Tibial artery (tissue), 4 donors: ENCODE measurements around the gene IL15RA.
A peak's percentile ranks its signal among the peaks of the same experiment; 100 is the strongest.

ENCODE experiments used
- DNase-seq, 2 donors: peaks; one replicate each; pipeline ENCODE4 v3.0.0-alpha.2; 2019
- H3K27ac ChIP-seq, 2 donors: fragments of 200-600 bp; sonication (generic) in 1 of 2; 1 replicate in 1 of 2; 2 replicates in 1 of 2; pipeline ENCODE4 v1.5.1; 2018 to 2019; ENCODE audit warnings: mild to moderate bottlenecking in 1 of 2
- H3K27me3 ChIP-seq, 2 donors: fragments of 200-600 bp; sonication (generic) in 1 of 2; one replicate each; pipeline versions ENCODE4 v1.5.1 to v1.6.0; 2016 to 2019
- H3K36me3 ChIP-seq, 3 donors: fragments of 200-600 bp; sonication (generic) in 2 of 3; one replicate each; pipeline ENCODE4 v1.5.1; 2016 to 2019; ENCODE audit warnings: mild to moderate bottlenecking in 2 of 3
- H3K4me1 ChIP-seq, 4 donors: fragments of 200-600 bp; sonication (generic) in 2 of 4; 1 replicate in 3 of 4; 2 replicates in 1 of 4; pipeline ENCODE4 v1.5.1; 2016 to 2019
- H3K4me3 ChIP-seq, 2 donors: fragments of 200-600 bp; sonication (generic) in 1 of 2; 1 replicate in 1 of 2; 2 replicates in 1 of 2; pipeline ENCODE4 v1.5.1; 2018 to 2019; ENCODE audit warnings: mild to moderate bottlenecking in 2 of 2
- H3K9me3 ChIP-seq, 3 donors: fragments of 200-600 bp; sonication (generic) in 1 of 3; one replicate each; pipeline ENCODE4 v1.5.1; 2016 to 2019
- CTCF ChIP-seq, 2 experiments: fragments of 200-600 bp in 1 of 2; fragments of 450-650 bp in 1 of 2; IDR thresholded peaks; one replicate each; pipeline ENCODE4 v1.5.1; 2017 to 2019; ENCODE audit warnings: antibody characterized with exemption in 2 of 2, mild to moderate bottlenecking in 1 of 2, moderate library complexity in 1 of 2
- intact Hi-C: fragments of 100-400 bp; cut with DNase I; formaldehyde crosslinking; loops from one replicate; pipeline ENCODE4 v1.15.0; 2023; ENCODE audit warnings: low total_unique reads

IL15RA gene

GRCh38 chr10:5932345-5932744 is 45.0 kb downstream of the IL15RA start:
- Histone ChIP-seq H3K36me3 (peaks cover 64 to 92% (median 81%) of the 10 kb centered on the region in 3 donors), H3K27ac (no peak overlapping the region), H3K9me3 (no peaks in the 10 kb centered on the region)

GRCh38 chr10:5930272-5930671 is 47.1 kb downstream of the IL15RA start:
- H3K4me3 ChIP-seq = no peak overlapping the region
- no peaks in the 10 kb centered on the region for H3K9me3 ChIP-seq
- peaks cover 51 to 92% (median 77%) of the 10 kb centered on the region in 3 donors for H3K36me3 ChIP-seq
- no peak for TF ChIP-seq CTCF (IDR thresholded peaks at IDR 0.05)
- intact Hi-C loops = no loop called here
- no peak overlapping the region for H3K27ac ChIP-seq
- H3K27me3 ChIP-seq = no peaks in the 10 kb centered on the region
- H3K4me1 ChIP-seq = peaks cover 0 to 12% (median 0%) of the 10 kb centered on the region in 4 donors
- DNase-seq = peak in 1 of 2 donors; percentile 13

More at GRCh38 chr10:5932345-5932744, 45.0 kb downstream of the IL15RA start:
- DNase-seq = no peak
- intact Hi-C loops = no loop called here
- H3K27me3 ChIP-seq = no peaks in the 10 kb centered on the region
- H3K4me1 ChIP-seq = peaks cover 0 to 5% (median 0%) of the 10 kb centered on the region in 4 donors
- TF ChIP-seq CTCF (IDR thresholded peaks at IDR 0.05) = no peak
- H3K4me3 ChIP-seq = no peak overlapping the region

- DNase-seq = no peak
- TF ChIP-seq CTCF (IDR thresholded peaks at IDR 0.05) = no peak
- intact Hi-C loops = no loop called here
- Histone ChIP-seq H3K4me1 (peaks cover 0 to 12% (median 0%) of the 10 kb centered on the region in 4 donors), H3K4me3 (no peak overlapping the region), H3K36me3 (peaks cover 54 to 92% (median 82%) of the 10 kb centered on the region in 3 donors), H3K27ac (no peak overlapping the region), H3K9me3 (no peaks in the 10 kb centered on the region), H3K27me3 (no peaks in the 10 kb centered on the region)
Observed at GRCh38 chr10:5929442-5929841, 47.9 kb downstream of the IL15RA start.

- intact Hi-C loops = no loop called here
- Histone ChIP-seq H3K9me3 (no peaks in the 10 kb centered on the region), H3K27ac (peak overlapping the region; percentile 3 to 8), H3K4me3 (no peak overlapping the region), H3K36me3 (peaks cover 53 to 98% (median 87%) of the 10 kb centered on the region in 3 donors), H3K27me3 (no peaks in the 10 kb centered on the region), H3K4me1 (peaks cover 0 to 12% (median 0%) of the 10 kb centered on the region in 4 donors)
- DNase-seq = no peak
- TF ChIP-seq CTCF (IDR thresholded peaks at IDR 0.05) = no peak
Observed at GRCh38 chr10:5927306-5927705, 50.0 kb downstream of the IL15RA start.

- Histone ChIP-seq H3K27ac (no peak overlapping the region), H3K9me3 (no peaks in the 10 kb centered on the region), H3K27me3 (no peaks in the 10 kb centered on the region), H3K4me1 (peaks cover 0 to 12% (median 0%) of the 10 kb centered on the region in 4 donors), H3K36me3 (peaks cover 60 to 99% (median 89%) of the 10 kb centered on the region in 3 donors), H3K4me3 (no peak overlapping the region)
- intact Hi-C loops = no loop called here
- DNase-seq = no peak
- TF ChIP-seq CTCF (IDR thresholded peaks at IDR 0.05) = no peak
Observed at GRCh38 chr10:5924889-5925288, 52.5 kb downstream of the IL15RA start.

GRCh38 chr10:5921746-5922145 is 55.6 kb downstream of the IL15RA start:
- Histone ChIP-seq H3K9me3 (no peaks in the 10 kb centered on the region), H3K4me1 (peaks cover 0 to 1% (median 0%) of the 10 kb centered on the region in 4 donors), H3K36me3 (peaks cover 69 to 100% (median 95%) of the 10 kb centered on the region in 3 donors), H3K27ac (no peak overlapping the region), H3K4me3 (no peak overlapping the region), H3K27me3 (no peaks in the 10 kb centered on the region)
- intact Hi-C loops = no loop called here
- no peak for DNase-seq
- TF ChIP-seq CTCF (IDR thresholded peaks at IDR 0.05) = no peak
